MV-4-11 (cell line): ENCODE data around the gene FOXD2.

Experiments
- DNase-seq: peaks from one replicate; lab custom pipeline; 2025; lab: John Stamatoyannopoulos, UW

The FOXD2 gene

DNA sequence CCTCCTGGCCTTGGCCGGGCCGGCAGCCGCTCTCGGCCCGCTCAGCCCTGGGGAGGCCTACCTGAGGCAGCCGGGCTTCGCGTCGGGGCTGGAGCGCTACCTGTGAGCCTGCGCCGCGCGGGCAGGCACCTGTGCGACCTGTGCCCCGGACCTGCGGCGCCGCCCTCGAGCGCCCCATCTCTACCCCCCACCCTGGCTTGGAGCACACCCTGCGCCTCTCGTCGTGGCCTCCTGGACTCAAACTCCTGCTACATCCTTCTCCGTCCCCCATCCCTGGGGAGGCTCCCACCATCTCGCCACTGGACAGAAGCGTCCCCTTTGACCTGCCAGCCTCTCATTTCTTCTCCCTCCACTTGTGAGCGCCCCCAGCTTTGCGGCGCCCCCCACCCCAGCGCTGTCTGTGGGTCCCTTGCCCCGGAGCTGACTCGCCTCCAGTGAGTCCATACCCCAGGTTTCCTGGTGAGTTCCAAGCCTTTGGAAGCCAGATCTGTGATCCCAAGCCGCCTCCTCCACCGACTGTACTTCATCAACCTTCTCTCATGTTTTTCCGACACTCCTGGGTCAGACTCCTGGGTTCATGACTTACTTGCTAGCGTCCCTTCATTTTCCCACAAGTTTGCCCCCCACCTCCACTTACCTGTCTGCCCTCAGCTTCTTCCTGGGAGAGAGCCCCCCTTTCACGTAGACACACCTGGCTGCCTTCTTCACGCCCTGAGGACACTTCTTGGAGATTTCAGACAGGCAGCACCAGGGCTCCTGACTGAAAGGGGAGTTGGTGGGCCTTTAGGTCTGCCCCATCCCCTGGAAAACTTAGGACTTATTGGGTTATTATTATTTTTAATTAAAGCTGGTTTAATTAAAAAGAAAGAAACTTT, 20.4 kb upstream of the FOXD2 start:
- no peak for DNase-seq

GRCh38 chr1:47418122-47418521, 19.7 kb upstream of the FOXD2 start:
- DNase-seq: peak; percentile 61

DNA sequence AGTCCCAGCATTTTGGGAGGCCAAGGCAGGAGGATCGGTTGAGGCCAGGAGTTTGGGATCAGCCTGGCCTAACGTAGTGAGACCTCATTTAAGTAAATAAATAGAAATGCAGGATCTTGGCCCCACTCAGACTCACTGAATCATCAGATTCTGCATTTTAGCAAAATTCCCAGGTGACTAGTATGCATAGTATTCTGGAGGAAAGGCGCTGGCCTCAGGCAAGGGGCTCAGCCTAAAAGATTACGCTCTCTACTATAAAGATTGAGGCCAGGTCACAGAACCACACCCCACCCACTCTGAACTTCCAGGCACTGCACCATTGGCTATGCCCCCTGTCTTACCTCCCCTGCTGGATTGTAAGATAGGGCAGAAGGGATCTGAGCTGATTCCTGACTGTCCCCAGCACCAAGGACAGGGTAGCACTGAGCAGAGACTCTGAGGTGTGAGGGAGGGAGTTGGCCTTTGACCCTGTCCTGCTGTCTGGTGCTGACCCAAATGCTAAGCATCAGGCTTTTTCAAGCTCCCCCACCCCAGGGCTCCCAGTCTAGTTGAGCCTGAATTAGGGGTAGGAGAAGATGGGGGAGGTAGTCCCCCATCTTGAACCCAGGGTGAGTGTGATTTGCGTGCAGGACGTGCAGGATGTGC, 19.0 kb upstream of the FOXD2 start:
- DNase-seq: no peak

DNA sequence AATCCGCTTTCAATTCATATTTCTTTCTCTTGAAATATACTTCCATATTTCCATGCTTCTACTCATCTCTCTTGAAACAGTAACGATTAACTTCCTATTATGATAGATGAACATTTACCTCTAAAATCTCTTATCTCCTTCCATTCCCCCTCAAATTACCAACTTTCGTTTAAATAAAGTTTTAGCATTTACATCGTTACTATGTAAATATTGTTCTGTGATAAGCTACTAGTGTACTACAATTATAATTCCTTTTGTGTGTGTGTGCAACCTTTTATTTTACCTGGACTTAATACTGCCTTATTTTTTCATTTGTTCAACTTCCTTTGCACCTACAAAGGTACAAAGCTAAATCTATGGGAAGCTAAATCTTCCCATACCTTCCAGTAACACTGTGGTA, 17.3 kb upstream of the FOXD2 start:
- no peak for DNase-seq

DNA sequence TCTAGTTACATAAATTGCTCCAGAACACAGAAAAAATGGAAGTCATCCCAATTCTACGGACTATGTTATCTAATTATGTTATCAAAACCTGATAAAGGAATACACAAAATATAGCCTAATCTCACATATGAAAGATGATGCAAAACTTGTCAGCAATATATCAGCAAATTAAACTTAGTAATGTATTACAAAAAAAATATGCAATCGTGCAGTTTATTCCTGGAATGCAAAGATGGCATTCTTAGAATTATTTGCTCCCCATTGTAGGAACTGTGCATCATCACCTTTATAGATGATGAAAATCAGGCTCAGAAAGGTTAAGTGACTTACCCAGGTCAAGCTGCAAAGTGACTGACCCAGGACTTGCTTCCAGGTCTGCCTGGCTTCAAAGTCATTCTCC, 14.0 kb upstream of the FOXD2 start:
- no peak for DNase-seq

GRCh38 chr1:47424336-47424982, 13.4 kb upstream of the FOXD2 start:
- DNase-seq: peak; percentile 13

DNA sequence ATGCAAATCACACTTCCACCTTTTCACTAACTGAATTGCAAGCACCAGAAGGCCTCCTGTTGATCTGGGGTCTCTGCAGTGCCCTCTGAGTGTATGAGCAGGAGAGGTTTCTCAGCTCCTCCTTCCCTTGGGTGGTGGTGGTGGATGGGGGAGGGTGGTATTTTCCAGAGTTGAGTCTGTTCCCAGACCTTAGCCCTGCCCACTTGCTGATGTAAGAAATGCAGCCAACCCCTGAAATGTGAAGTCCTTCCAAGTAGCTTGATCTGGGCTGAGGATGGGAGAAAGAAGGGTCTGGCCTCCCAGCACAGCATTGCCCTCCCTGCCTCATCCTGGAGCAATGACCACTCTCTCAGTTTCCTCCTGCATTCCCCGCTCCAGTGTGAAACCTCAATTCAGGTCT, 6.3 kb upstream of the FOXD2 start:
- peak; percentile 3 for DNase-seq

DNA sequence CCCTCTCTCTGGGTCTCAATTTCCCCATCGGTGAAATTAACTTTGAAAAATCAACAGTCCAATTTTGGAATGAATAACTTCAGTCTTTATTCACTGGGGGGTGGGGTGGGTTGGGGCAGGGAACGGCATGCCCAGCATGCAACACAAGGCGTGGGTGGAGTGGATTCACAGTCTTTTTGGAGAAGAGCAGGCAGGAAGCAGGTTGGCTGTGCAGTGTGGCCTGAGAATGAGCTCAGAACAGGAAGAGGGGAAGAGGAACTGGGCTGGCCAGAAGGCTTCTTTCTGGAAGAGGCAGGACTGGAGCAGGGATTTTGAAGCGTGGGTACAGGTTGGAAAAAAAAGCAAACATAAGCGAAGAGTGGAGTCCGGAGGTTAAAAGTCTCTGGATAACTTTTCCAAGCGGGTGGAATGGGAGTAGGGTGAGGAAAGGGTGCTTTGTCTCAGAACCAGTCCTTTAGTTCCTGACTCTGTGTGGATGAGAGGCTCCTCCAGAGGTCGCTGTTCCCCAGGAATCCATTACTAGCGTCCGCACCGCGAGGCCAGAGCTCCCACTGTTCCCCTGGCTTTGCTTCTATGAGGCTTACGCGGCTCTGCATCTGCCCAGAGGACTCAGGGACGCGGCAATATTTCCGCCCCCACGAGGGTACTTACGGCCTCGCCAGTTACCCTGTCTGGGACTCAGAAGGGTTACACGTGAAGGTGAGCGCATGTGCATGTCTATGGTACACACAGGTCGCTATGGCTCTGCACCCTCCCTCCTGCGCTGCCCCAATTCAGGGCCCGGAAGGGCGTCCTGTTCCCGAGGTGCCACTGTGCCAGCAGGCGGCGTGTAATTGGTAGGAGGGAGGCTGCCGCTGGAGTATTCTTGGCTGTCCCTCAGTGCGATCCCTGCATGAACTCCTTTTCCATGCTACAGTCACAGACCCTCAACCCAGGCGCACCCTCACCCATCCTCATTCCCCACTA, 5.5 kb upstream of the FOXD2 start:
- DNase-seq: peak; percentile 84

- DNase-seq: no peak
Observed at GRCh38 chr1:47433037-47433421, 4.8 kb upstream of the FOXD2 start.

DNA sequence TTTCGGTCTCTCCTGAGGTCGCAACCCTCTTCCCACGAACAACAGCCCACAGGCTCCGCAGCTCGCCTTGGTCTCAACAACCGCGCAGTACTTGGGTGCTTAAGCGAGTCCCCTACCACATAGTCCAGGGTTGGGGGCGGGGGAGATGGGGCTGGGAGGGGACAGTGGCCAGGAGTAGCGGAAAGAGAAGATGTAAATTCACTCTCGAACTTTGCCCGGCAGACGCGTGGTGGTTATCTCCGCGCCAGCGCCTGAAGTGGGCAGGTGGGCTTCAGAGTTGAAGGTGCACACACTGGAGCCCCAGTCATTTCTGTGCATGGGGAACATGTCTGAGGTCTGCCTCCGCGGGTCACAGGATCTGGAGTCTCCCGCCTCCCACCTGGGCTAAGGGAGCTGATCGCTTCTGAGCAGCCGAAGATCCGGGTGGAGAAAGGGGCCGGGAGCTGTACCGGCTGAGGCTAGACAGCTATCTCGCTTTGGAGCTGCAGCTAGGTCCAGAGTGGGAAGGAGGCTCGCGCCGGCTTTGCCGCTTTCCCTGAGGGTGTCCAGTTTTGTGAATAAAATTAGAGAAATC, 4.3 kb upstream of the FOXD2 start:
- DNase-seq: no peak

DNA sequence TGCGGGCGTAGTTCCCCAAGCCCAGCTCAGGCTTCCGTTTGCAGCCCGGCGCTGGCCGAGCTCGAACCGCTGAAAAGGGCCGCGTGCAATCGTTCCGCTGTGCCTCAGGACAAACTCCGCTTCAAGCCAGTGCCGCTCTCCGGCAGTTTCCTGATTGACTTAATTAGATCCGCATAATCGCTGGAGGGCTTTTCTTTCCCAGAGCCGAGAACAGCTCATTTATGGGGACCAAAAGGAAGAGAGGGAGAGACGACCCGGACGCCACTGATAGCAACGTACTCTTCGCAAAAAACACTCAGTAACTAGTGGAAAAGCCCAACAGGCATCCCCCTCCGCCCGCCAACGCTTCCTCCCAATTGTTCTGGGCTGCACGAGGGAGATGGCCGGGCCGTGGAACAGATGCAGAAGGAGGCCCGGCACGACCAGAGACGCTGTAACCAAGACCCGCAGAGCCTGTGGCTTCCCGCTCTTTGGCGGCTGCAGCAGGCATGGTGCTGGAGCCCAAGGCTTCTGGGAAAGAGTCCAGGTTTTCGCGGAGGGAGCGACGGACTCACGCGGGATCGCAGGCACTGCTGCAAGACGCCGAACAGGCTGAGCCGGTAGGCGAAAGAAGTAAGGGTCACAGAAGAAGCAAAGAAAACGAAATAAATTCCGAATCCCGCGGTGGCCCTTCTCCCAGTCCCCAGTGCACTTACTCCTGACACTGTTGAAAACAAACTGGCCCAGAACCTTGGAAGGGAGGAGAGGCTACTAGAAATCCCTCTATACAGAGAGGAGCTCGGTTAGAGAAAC, 3.6 kb upstream of the FOXD2 start:
- peak; percentile 31 for DNase-seq

DNA sequence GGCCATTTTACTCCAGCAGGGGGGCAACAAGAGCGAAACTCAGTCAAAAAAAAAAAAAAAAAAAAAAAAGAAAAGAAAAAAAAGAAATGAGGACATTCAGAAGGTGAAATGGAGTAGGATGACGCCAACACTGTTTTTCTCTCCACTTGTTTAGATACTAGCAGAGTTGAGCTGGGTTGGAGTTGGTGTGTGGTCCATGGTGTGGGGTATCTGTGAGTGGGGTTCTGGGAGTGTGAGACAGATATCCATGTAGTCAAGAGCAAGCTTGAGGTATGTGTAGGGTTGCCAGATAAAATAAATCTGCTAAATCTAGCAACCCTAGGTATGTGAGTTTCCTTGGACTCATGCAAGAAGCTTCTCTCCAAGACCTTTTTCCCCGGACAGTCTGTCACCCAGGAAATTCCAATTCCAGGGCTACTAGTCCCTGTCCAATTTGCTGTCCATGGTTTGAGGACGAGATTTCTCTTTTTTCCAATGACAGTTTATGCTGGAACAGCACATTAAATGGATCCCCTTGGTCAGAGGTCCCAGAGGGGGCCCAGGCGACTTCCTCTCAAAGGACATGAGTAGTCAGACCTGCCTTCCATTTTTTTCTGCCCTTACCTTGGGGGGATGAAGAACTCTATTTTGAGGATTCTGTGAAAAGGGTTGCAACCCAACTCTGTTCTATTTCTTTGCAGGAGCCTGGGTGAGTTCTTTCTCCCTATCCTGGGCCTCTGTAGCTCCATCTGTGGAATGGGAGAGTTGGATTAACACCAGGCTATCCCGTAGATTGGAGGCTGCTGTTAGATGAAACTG, 2.1 kb upstream of the FOXD2 start:
- DNase-seq: no peak

DNA sequence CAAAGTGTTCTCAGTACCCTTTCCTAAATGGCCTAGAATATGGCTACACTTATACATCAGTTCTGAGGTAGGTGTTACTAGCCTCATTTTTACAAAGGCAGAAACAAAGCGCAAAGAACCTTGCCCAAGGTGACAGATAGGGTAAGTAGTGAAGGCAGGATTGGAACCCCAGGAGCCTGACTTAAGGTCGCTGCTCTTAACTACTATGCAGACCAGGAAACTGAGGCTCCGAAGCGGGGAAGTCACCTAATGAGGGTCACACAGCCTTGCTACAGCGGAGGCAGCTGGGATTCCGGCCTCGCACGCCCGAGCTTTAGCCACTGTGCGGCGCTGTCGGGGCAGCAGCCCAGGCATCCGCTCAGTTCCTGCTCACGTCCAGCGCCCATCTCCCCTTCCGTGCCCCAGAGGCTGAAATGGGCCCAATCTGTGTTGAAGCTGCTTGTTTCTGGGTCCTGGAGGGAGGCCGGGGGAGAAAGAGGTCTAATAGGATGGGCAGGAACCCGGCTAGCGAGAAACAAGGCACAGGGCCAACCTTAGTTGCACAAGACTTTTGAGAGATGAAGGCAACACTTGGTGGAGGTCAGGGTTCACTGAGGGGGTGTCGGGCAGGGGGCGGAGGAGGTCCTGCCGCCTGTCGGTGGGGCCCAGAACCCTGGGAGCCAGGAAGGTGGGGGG, 1.4 kb upstream of the FOXD2 start:
- DNase-seq: peak; percentile 71

DNA sequence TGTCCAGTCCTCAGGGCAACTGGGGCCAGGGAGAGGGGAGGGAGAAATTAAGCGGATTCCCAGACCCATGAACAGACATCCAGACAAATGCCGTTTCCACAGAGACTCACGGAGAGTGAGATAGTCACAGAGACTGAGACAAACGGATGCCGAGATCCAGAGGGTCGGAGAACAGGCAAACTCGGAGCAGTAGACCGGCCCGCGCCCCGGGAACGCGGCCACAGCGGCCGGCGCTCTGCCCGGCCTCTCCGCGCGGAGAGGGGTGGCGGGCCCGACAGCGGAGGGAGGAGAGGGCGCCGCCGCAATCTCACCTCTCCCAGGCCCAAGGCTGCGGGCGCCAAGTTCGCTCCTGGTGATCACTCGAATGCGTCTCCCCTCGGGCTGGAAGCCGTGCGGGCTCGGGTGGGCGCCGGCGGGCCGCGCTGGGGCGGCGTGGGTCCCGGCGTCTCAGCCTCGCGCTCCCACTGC, 831 bp upstream of the FOXD2 start:
- DNase-seq: no peak

- no peak for DNase-seq
Observed at GRCh38 chr1:47438165-47439016, 547 bp downstream of the FOXD2 start.

- no peak for DNase-seq
Observed at GRCh38 chr1:47439017-47439818, 1.4 kb downstream of the FOXD2 start.

GRCh38 chr1:47439819-47440598, 2.2 kb downstream of the FOXD2 start:
- no peak for DNase-seq
